GM21576 (cell line): ENCODE results near the gene C6.
"Not testable (repeated sequence)": the region's sequence is repeated elsewhere in the genome, so short reads cannot be mapped to it uniquely, and the experiment has no call there.

Source experiments
- ATAC-seq: cut with Tn5 transposase; IDR thresholded peaks from one replicate; pipeline ENCODE4 v1.9.1; 2021; ENCODE audit warnings: mild to moderate bottlenecking, moderate library complexity; ENCODE audit not compliant: unreplicated experiment

Gene C6

DNA sequence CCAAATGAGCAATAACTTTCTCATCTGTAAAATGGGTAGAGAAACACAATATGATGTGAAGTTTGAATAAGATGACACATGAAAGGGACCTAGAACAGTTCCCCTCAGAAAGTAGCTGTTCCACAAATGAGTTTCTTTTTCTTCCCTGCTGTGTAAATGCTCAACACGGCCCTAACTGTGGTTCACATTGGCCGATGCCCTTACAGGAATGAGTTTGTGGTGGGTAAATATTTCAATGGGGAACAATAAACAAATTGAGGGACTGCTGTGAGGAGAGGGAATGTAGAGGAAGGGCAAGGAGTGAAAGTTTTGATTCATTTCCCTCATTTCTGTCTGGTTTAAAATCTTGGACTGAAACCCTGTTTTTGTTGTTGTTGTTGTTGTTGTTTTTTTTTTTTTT, 12.8 kb downstream of the C6 start:
- ATAC-seq: no peak

DNA sequence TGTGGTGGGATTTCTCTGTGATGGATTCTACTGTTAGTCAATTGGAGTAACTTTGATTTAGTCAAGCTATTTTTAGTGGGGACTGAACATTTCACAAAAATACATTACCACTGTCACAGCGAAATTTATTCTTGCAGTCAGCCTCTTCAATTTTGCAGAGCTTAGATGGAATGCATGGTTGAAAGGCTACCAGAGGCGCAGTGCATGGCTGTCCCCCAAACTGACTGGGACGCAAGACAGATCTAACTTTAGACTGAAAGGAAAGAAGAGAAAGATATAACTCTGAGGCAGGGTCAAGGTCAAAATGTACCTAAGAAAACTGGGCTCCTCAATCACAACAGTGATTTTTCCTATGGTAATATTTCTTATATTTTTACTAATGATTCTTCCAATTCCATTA, 13.7 kb downstream of the C6 start:
- no peak for ATAC-seq

DNA sequence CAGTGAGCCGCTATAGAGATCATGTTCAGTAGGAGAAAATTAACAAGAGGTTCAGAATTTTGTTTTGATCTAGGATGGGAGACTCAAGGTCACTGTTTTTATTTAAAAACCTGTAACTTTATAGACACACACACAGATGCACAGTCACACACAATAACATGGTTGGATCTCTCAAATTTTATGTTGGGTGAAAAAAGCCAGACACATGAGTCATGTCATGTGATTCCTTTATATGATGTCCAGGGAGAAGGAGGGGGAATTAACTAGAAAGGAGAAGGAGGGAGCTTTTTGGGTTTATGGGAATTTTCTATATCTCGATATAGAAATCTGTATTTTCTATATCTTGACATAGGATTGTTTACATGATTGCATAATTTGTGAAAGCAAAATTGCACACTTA, 17.1 kb downstream of the C6 start:
- no peak for ATAC-seq

DNA sequence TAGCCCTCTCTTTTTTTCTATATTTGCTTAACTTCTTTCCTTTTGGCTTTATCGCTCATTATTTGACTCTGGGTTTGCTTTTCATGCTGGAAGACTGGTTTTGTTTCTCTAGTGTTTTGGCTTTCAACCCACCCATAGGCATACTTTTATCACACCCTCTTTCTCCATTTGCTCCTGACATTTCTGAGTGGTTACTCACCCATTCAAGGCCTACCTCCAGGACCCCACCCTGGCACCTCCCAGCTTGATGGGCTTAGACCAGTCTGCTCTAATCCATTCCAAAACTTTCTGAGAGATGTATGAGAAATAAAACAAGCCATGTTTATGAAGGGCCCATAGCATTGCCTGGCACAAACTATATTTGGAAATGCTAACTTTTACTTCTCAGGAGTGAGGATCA, 18.1 kb downstream of the C6 start:
- ATAC-seq: no peak

DNA sequence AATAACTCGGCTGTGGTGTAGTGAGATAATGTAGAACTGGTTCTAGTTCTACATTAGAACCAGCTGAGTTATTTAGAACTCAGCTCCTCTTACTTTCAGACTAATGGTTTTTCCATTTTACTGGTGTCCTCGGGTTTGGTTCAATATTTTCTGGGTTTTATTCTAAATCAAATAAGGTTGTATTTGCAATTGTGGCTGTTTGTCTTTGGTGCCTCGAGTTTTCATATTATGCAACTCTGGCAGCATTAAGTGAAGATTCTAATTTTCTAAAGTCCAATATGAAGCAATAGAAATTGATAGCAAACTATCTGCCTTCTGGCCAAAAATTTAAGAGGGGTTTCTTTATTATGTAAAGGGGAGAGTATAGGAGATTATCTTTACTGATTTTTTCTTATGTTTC, 19.0 kb downstream of the C6 start:
- no peak for ATAC-seq

DNA sequence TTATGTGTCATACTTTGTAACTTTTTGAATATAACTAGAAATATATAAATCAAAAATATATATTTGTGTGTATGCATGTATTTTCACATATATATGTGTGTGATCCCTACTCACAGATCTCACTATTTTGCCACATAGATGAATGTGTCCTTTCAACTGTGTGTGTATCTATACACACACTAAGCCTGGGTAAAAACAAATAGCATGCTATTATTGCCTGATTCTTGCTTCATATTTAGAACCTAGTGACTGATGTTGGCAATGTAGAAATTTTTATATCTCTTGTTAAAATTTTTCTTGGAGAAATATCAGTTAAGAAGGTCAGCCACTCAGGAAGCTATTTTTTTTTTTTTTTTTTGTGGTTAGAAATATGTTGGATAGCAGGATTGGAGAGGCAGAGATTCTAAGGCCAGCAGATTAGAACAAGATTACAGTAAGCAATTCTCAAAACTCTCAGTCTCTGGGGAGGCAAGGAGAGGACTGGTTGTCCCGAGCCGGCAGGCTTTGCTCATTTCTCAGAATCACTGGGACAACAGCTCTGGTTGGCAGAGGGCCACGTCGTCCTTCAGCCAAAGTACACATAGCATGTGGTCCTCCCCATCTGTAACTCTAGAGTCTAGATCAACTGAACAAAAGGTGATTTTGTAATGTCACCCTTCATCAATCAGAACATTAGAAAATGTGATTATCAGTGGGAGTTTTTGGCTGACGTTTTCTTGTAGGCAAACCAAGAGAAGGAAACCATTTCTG, 19.7 kb downstream of the C6 start:
- no peak for ATAC-seq

DNA sequence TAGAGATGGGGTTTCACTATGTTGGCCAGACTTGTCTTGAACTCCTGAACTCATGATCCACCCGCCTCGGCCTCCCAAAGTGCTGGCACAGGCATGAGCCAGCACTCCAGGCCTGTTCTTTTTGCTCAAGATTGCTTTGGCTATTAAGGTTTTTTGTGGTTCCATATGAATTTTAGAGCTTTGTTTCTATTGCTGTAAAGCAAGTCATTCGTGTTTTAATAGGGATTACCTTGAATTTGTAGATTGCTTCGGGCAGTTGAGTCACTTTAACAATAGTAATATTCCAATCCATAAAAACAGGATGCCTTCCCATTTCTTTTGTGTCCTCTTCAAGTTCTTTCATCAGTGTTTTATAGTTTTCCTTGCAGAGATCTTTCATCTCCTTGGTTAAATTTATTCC, 22.1 kb downstream of the C6 start:
- ATAC-seq: no peak

DNA sequence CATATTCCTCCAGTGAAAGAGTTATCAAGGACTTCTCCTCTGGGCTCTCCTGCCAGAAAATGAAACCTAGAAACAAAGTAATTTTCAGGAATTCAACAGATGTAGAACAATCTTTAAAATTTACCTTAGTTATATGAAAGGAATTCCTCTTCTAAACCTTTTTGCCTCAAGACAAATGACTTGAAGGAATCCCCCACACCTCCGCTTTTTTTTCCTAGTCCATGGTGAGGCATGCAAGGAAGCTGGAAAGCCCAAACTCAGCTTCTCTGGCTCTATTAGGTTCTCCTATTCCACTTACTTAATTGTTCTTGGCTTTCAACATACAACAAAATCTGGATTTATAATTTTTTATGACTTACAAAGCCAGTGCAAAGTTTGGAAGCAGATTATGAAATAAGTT, 27.2 kb downstream of the C6 start:
- ATAC-seq: no peak

DNA sequence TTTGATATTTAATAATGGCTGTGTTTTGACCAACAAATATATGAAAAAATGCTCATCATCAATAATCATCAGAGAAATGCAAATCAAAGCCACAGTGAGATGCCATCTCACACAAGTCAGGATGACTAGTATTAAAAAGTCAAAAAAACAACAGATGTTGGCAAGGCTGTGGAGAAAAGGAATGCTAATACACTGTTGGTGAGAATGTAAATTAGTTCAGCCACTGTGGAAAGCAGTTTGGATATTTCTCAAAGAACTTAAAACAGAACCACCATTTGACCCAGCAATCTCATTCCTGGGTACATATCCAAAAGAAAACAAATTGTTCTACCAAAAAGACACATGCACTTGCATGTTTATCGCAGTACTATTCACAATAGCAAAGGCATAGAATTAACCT, 30.0 kb downstream of the C6 start:
- ATAC-seq: not testable (repeated sequence)

DNA sequence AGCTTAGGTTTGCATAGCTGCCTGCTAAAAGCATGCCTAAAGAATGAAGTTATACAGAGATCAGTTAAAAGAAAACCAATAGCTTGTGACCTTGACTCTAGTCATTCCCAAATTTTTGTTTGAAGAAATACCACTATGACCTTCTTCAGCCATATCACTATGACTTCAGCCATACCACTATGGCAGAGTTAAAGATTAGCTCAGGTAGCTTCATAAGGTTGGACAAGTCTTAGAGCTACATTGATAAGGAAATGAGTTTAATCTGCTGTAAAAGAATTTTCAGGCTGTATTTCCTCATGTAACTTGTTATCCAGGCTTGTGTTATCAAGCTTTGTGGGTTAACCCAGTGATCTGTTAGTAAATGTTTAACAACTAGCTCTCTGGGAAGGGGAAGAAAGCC, 30.7 kb downstream of the C6 start:
- ATAC-seq: no peak

DNA sequence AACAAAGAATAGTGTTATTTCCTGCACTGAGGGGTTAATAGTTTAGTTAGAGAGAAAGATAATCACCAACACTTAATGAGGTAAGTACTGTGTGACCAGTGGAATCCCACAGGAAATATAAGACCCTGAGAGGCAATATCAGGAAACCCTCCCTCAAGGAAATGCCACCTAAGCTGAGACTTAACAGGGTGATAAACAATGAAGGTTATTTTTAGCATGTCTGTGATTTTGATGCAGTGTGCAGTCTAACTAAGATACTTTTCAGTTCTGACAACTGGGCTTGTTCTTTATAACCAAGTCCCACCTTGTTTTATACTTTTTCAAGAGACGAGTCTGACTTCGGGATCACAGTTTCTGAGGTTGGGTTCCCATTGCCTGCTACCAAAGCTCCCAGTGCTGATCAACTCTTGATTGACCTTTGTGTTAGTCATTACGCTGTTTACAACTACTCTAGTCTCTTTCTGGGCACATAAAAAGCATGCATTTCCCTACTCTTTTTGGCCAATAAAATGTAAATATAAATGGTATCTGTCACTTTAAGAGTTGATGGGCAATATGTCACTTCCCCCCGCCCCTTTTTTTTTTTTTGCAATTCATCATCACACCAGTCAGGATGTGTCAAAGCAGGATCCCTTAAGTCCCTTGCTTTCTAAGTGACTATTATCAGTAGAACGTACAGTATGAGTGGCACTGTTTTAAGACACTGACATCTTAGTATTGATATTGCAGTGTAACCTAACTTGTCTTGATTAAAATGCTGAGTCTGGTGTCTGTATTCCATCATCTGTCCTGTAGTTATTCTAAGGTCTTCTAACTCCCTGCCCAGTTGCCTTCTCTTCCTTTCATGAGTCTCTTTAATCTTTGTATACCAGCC, 31.4 kb downstream of the C6 start:
- ATAC-seq: no peak

DNA sequence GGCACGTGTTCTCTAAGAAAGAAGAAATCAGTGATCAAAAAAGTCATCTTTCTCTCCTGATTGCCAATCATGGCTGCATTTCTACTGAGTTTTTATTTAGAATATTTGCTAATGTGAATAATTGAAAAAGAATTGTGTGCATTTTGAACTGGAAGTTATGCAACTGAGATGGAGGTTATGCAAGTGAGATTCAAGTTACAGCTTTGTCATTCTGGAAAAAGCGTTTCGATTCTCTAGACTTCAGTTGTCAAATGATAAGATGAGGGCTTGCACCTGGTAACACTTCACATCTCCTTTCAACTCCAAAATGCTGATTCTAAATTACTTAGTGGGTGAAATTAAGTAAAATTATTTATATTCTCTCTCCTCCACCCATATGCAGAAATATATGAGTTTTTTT, 36.4 kb downstream of the C6 start:
- ATAC-seq: no peak

DNA sequence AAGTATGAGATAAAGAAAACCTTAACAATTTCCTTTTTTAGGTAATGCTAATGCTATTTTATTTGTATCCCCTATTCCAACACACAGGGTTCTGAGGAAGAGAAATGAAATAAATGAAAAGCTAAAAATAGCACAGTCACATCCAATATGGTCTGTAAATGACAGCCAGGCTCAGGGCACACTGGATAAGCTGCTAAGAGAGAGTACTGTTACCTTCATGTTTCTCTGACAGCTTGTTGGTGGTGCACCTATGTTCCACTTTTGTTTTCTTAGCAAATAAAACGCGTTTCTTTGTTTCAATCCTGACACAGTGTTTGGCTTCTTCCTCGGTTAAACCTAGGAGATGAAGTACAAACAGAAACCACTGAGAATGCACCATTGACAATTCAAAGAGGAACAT, 41.3 kb downstream of the C6 start:
- ATAC-seq: no peak

DNA sequence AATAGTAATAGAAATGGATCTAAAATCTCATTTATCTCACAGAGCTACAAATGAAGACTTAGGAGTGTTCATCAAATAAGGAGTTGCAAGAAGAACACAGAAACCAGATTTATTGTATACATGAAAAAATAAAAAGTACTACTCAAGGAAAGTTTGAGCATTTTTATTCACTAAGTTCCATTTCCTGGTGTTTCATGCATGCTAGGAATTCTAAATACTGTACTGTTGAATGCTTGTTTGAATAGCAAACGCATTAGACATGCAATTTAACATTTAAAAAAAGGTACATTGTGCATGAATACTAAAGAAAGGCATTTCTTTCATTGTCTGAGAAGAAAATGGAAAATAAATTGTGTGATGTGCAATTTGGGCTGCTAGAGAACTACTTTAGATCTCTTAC, 52.1 kb downstream of the C6 start:
- no peak for ATAC-seq

DNA sequence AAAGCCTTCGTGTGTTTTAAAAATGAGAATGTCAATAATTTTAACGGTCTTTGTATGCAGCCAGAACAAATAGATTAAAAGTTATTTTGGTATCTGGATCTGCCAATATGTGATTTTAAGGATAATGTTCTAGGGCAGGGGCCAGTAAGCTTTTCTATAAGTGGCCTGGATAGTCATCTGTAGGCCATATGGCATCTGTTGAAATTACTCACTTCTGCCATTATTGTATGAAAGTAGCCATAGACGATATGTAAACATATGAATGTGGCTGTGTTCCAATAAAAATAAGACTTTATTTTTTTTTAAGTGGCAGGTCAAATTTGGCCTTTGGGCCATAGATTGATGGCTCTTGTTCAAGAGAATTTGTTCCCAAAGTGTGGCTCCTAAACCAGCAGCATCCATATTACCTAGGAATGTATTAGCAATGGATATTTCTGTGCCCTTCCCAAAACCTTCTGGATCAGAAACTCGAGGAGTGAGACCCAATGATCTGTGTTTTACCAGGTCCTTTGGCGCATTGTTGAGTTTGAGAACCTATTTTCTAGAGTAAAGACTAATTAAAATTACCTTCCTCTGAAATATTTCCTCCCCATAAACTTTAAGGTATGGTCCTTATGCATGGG, 55.9 kb downstream of the C6 start:
- ATAC-seq: no peak

DNA sequence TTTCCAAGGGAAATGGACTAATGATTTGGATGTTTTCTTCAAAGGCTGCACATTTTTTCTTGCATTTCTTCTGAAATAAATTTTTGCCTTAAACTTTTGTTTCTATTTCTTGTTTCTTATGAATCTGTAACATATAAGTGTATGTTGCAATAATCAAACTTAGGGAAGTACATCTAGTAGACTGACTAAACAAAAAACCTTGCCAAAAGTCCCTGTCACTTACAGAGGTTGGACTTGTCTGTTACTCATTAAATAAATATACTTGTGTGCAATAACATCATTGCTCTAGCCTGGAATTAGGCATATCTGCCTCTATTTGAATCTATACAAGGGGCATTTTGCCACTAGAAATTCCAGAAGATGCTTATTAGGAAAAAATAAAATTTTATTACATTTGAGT, 56.6 kb downstream of the C6 start:
- no peak for ATAC-seq

DNA sequence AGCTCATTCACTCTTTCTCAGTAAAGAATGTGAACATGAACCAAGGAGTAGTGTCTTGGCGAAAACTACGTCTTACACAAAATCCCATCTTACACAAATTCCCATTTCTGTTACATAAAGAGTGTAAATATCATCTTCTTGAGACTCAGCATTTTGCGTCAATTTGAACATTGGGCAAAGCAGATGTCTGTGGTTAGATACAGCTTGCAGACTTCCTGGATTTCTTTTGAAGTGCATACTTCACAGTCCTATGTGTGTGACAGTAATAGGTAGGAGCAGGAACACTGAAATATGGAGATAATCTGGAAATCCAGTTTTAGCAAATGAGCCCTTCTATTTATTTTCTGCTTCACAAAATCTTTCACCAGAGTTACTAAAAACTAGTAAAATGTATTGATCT, 58.8 kb downstream of the C6 start:
- no peak for ATAC-seq

DNA sequence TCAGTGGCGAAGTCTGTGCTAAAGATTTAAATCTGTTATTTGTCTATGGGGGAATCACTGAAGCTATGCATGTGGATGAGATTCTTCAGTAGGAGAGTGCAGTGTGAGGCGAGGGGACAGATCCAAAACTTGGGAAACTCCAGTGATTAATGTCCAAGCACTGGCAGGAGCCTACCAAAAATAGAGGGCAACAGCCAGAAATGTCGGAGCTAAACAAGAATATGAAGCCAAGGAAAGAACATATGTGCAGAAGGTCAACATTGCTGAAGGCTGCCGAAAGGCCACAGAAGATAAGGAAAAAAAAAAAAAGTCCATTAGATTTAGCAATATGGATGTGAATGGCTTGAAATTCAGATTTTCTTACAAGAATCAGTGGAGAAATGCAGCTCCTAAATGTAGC, 61.8 kb downstream of the C6 start:
- no peak for ATAC-seq

DNA sequence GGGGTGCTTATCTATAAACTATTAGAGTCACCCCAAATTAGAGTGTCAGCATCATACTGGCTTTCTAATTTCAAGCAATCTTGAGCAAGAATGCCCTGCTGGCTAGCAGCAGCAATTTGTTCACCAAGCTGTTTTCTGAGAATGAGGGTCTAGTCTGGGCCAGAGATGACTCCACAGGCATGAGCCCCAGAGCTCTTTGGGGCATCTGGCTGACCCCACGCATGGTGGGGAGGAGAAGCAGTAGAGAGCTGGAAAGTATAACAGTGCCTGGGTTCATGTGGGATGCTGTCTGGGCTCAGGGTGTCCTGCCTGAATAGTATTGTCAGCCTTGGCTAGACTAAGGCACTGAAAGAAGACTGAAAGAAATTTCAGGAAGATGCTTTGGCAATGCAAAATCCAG, 64.9 kb downstream of the C6 start:
- ATAC-seq: no peak

DNA sequence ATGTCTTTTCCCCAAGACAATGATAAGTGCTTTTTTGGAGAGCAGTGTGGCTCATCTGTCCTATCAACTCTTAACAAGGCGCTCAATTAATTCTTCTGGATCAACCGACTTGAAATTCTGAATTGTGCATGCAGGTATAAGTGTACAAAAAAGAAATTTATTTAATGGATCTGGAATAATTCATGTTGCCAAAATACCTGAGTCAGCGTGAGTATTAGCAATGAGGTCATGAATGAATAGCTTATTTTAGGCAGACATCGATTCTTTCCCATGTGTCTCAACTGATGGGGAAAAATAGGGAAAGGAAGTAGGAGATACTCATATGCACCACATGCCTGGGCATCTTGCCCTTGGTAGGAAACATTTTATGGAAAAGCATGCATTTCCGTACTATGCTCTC, 68.0 kb downstream of the C6 start:
- ATAC-seq: no peak

DNA sequence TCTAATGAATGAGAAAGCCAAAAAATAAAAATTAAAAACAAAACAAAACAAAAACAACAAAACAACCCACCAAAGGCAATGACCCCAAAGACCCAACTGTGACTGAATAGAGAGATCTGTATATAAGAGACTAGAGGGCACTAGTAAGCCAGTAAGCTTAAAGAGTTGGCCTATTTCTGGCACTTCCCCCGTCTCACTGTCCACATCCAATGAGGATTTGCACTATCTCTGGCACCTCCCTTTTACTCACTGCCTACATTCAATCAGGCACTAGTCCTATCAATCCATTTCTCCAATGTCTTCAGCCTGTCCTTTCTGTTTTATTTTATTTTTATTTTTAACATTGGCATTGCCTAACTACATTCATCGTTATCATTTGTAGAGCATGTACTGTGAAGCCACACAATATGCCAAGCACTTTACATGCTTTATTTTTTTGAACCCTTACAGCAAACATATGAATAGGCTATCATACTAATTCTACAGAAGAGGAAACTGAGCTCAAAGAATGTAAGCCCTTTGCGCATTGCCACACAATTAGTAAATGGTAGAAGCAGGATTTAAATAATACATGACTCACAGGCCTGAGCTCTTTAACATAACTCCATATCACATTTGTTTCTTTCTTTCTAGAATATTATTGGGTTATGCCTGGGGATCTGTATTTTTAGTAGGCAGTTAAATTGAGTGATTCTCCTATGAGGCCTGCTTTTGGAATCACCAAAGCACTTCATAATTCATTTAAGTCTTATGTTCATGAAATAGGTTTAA, 70.0 kb downstream of the C6 start:
- no peak for ATAC-seq
